GM18519 (cell line): ENCODE measurements around the gene SLC40A1.
"Not testable (repeated sequence)": the region's sequence is repeated elsewhere in the genome, so short reads cannot be mapped to it uniquely, and the experiment has no call there.

Experiments
- ATAC-seq: cut with Tn5 transposase; IDR thresholded peaks from one replicate; pipeline ENCODE4 v1.9.1; 2021; ENCODE audit warnings: mild to moderate bottlenecking, moderate library complexity; ENCODE audit not compliant: unreplicated experiment, low FRiP score

SLC40A1 gene

DNA sequence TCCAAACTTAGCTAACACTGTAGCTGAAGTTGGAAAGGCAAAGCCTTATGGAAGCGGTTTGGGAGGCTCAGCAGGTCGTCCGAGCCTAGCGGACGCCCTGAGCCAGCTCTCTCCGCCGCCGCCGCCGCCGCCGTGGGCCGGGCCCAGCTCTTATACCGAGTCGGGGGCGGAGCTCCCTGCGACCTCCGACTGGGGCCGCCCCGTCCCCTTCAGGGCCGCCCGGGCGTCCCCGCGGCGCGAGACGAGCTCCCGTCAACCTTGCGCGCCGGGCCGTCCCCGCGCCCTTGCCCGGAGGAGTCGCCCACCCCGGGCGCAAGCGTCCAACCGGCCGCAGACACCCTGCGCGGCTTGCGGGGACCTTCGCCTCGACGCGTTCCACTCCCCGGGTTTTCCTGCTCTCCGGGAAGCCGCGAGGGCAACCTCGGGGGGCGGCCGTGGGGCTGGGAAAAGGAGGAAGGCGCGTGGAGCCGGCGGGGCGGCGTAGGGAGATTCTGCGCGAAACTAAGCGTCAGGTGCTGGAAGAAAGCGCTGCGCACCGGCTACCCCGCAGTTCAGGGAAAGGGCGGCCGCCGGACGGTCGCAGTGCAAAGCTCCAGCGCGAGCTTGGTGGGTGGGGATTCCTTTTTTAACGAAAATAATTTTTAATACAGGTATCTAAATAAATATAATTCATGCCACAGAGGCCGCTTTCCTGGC is at the start of gene SLC40A1:
TSS of gene SLC40A1 (minus strand) at position 129 of the 696 bp plus-strand sequence. CDS start 326 bp downstream, outside the sequence.
- peak; percentile 43 for ATAC-seq

DNA sequence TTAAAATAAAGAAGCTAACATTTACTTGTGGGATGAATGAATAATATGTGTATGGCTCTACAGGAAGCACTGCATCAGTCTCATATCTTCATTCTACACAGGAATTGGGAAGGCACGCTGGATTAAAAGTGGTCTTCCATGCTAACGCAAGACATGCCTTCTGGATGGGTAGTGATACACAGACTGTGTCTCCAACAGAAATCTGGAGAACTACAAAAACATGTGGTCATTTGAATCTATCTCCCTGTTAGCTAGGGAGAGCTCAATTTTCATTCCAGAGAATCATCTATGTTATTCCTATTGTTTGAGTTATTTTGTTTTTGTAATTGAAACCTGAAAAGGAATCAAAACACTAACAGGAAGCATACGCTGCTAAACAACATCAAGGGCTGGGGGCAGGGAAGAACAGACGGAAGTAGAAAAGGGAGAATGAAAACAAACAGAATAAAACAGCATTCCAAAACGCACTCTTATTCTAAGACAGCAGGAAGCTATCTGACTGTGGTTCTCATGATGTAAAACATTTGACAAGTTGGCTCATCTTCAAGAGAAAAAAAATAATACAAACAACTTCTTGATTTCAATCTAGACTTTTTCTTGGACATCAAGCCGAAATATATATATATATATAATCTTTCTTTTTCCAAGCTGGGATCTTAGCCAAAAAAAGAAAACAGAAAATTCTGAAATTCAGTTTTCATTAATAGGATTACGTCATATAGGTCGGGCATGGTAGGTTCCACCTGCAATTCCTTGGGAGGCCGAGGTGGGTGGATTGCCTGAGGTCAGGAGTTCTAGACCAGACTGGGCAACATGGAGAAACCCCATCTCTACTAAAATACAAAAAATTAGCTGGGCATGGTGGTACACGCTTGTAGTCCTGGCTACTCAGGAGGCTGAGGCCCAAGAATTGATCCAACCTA is 49.2 kb upstream of the SLC40A1 start:
- ATAC-seq: no peak

GRCh38 chr2:189628817-189629530 is 48.4 kb upstream of the SLC40A1 start:
- no peak for ATAC-seq

DNA sequence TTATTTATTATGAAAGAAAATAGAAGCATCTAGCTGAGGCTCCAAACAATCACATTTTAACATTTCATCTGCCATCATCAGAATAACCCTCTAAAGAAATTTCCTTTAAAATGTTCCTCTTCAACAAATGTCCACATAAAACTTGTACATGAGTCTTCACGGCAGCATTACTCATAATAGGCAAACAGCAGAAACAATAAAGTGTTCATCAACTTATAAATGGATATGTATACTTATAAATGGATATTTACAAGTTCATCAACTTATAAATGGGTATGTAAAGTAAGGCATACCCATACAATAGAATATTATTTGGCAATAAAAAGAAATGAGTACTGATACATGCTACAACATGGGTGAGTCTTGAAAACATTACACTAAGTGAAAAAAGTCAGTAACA is 47.2 kb upstream of the SLC40A1 start:
- ATAC-seq: no peak

DNA sequence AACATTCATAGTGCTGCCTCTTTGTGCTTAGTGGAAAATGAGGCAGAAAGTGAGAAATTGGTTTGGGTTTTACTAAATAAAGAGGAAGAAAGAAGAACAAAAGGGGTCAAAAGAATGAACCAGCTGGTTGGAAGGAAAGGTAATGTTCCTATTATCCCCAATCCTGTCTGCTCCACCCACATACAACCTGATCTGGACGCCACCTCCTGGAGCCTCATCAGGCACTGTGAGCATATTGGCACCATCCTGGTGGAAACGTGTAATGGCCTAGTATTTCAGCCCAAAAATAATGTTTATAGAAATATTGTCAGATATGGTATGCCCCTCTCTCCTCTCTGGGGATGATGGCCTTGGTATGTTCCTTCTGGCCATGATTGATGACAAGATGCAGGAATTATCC is 45.0 kb upstream of the SLC40A1 start:
- no peak for ATAC-seq

DNA sequence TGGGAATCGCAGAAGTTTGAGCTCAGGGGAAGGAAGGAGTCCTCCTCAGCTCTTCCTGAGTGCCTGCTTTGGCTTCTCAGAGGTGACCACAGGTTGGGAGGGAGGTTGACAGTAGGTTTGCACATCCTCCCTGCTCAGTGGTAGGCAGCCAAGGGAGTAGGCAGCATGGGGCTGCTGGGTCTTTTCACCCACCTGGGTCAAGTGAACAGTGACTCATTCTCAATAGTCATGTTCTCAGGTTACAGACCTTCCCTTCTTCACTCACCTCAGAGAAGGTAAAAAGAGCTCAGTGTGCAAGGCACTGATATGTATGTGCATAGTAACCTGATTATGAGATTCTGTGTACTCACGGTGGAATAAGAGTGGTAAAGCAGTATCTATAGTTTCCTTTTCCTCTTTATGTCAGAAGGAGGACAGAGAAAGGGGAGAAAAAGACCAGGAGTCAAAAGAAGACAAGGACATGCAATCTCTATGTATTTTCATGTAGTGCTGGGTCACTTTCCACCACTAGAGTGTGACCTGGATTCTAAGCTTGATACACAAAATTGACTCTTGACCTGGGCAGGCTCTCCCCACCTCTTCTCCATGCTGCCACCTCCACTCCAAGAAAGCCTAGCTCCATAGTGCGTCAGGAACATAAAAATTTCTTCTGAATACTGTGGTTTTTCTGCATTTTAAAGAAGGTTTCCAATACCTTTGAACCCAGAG is 44.2 kb upstream of the SLC40A1 start:
- no peak for ATAC-seq

DNA sequence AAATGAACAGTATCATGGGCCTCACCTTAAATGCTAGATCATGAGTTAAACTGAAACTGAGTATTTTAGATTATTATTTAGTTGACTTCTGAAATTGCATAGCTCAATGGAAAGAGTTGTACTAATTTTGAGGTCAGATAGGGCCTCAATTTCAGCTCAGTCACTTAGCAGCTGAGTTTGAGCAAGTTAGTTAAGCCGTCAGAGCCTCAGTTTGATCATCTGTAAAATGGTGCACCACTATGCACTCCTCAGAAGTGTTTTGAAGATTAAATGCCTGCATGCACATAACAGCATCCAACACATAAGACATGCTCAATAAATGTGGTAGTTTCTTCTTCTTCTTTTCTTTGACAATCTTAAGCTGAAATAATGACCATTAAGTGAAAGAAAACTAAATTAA is 42.5 kb upstream of the SLC40A1 start:
- no peak for ATAC-seq

DNA sequence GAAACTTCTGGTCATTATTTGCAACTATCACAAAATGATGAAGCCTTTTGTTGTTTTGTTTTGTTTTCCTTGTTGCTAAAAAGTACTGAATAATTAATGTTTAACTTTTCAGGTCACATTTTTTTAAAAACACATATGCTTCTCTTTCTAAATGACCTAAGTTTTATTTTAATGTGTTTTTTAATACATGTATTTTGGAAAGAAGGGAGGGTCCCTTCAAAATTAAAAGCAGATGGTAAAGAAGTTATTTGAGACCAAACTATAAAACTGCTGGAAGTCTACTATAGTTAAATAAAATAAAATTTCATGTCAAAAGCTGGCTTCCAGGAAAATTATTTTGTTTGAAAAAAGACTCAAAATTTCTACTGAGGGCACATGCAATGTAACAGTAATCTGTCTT is 41.2 kb upstream of the SLC40A1 start:
- ATAC-seq: no peak

DNA sequence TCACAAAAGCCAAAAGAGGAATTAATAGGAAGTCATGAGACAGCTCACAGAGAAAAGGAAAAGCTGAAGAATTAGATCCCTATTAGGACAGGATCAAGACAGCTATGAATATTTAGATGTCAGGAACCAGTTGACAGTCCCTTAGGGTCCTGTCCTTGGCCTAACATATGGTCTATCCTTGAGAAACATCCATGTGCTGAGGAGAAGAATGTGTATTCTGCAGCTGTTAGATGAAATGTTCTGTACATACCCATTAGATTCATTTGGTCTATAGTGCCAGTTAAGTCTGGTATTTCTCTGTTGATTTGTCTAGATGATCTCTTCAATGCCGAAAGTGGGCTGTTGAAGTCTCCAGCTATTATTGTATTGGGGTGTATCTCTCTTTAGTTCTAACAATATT is 37.6 kb upstream of the SLC40A1 start:
- ATAC-seq: no peak

GRCh38 chr2:189614585-189614984 is 34.0 kb upstream of the SLC40A1 start:
- ATAC-seq: no peak

- ATAC-seq: no peak
Observed at GRCh38 chr2:189613650-189614420, 33.2 kb upstream of the SLC40A1 start.

GRCh38 chr2:189613077-189613636 is 32.6 kb upstream of the SLC40A1 start:
- no peak for ATAC-seq

DNA sequence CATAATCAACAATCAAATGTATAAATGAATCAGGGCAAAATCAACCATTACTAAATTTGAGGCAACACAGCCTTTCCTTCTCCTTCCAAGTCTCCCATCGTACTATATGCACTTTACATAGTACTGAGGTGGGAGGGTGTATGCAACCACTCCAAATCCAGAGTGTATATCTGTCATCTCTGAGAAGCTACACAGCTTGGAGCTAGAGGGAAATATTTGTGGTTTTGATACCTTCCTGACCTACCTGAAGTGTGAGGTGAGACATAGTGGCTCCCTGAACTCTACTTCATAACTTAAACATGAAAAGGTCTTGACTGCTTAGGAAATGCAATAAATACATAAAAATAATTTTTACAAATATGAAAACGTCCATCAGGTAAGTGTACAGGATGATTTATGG is 30.1 kb upstream of the SLC40A1 start:
- no peak for ATAC-seq

DNA sequence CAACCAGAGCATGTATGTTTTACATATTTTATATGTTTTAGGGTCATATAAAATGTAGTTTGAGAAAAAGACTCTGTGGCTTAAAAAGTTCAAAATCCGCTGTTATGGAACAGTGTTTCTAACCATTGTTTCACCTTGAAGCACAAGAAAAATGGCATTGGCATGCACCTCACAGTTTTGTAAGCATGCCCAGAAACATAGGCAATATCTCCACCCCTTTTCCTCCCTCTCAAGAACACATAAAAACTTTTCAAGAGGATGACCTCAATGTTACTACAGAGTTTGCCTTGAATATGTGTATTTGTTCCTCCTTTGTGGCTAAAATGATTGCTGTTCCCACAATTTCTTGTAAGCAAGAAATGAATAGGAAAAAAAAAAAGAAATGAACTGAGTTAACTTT is 29.3 kb upstream of the SLC40A1 start:
- ATAC-seq: no peak

GRCh38 chr2:189609423-189609816 is 28.8 kb upstream of the SLC40A1 start:
- ATAC-seq: no peak

- no peak for ATAC-seq
Observed at GRCh38 chr2:189608795-189609422, 28.3 kb upstream of the SLC40A1 start.

GRCh38 chr2:189608170-189608569 is 27.6 kb upstream of the SLC40A1 start:
- no peak for ATAC-seq

DNA sequence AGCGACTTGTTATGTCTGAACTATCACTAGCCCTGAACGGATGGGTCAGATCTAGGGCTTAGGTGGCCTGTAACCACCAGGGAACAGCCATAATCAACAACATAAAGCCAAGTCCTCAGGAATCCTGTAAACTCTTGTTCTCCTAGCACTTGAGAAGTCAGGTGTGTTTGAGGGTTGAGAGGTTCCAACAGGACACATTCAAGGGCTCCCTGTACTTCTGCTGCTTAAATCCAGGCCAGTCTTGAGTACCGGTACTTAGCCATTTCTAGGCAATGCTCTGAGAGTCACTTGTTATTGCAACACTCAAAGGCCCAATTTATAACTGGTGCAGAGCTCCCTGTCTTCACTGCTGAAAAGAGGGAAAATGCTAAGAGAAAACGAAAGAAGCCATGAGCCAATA is 21.6 kb upstream of the SLC40A1 start:
- ATAC-seq: no peak

- not testable (repeated sequence) for ATAC-seq
Observed at GRCh38 chr2:189601652-189602051, 21.1 kb upstream of the SLC40A1 start.
